ENCODE results near the gene MAML2.
A peak's percentile ranks its signal among the peaks of the same experiment; 100 is the strongest.

MAML2 gene

DNA sequence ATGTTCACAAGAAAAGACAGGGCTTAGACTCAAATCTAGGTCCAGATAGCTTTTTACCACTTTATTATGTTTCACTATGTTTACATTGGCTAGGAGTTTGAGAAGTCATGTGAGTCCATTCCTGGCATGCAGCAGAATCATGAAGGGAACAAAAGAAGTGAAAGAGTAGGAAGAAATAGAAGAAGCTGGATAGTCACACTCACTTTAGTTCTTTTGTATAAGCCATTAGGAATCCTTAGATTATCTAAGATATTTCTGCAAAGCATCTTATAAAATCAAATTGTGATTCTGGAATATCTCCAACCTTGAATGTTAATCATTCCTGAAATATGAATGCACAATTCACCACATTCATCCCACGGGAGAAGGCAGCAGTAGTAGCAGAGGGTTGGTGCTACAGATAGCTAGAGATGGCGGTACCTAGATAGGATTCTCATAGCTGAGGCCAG is 31.9 kb downstream of the MAML2 start:
- no peak for TF ChIP-seq CTCF (IDR thresholded peaks at IDR 0.05; ENCODE audit: low read depth, low read length)
- DNase-seq (ENCODE audit: extremely low read depth, low read depth) = peak; percentile 32

DNA sequence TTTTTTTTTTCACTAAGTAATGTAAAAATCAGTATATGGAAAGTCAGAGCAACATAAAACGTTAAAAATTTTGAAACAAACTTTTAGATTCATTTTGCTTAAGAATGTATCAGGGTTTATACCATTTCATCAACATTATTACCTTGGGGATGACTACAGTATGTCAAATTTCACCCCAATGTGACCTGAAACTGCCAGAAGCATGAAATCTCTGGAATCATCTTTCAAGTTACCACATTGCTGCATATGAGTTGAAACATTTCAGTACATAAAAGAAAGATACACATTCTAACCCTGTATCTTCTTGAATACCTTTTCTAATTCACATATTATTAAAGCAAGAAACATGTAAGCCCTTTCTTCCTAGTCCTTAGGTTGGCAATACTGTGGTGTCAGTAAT is 32.8 kb downstream of the MAML2 start:
- TF ChIP-seq CTCF (IDR thresholded peaks at IDR 0.05; ENCODE audit: low read depth, low read length) = no peak
- no peak for DNase-seq (ENCODE audit: extremely low read depth, low read depth)

DNA sequence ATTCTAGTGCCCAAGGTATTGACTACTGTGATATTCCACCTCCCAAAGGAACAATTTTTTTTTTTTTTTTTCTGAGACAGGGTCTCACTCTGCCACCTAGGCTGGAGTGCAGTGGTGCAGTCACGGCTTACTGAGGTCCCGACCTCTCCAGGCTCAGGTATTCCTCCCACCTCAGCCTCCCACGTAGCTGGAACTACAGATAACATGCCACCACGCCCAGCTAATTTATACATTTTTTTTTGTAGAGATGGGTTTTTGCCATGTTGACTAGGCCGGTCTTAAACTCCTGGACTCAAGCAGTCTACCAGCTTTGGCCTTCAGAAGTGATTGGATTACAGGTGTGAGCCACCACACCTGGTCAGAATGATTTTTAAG is 33.4 kb downstream of the MAML2 start:
- DNase-seq (ENCODE audit: extremely low read depth, low read depth) = no peak

DNA sequence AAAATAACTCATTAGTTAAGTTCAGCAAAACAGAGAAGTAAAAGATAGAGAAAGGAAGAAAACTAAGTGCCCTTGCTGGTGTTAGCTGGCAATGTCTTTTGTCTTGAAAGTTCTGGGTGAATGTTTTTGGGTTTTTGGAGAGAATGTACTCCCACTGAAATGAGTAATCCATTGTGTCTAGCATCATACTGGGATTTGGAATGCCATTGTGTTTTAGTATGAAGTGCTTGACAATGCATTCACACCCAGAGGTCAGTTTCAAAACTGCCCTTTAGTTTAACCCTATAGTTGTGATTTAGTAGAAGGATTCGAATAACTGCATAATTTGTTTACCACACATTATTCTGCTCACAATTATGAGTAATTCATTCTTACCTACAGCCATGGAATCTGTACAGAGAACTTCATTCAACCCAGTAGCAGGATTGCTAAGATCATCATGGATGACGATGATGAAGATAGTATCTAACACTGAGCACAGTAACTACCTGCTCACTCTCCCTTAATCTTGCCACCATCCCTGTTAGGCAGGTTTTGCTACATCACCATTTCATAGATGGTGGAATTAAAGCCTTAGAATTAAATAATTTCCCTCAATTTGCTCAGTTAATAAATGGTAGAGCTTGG is 33.9 kb downstream of the MAML2 start:
- no peak for DNase-seq (ENCODE audit: extremely low read depth, low read depth)
- TF ChIP-seq CTCF (IDR thresholded peaks at IDR 0.05; ENCODE audit: low read depth, low read length) = no peak

More for the DNA sequence above, 33.4 kb downstream of the MAML2 start:
- no peak for TF ChIP-seq CTCF (IDR thresholded peaks at IDR 0.05; ENCODE audit: low read depth, low read length)

GRCh38 chr11:96307776-96308140 is 35.2 kb downstream of the MAML2 start:
- peak; percentile 68 for DNase-seq (ENCODE audit: extremely low read depth, low read depth)
- TF ChIP-seq CTCF (IDR thresholded peaks at IDR 0.05; ENCODE audit: low read depth, low read length) = no peak

DNA sequence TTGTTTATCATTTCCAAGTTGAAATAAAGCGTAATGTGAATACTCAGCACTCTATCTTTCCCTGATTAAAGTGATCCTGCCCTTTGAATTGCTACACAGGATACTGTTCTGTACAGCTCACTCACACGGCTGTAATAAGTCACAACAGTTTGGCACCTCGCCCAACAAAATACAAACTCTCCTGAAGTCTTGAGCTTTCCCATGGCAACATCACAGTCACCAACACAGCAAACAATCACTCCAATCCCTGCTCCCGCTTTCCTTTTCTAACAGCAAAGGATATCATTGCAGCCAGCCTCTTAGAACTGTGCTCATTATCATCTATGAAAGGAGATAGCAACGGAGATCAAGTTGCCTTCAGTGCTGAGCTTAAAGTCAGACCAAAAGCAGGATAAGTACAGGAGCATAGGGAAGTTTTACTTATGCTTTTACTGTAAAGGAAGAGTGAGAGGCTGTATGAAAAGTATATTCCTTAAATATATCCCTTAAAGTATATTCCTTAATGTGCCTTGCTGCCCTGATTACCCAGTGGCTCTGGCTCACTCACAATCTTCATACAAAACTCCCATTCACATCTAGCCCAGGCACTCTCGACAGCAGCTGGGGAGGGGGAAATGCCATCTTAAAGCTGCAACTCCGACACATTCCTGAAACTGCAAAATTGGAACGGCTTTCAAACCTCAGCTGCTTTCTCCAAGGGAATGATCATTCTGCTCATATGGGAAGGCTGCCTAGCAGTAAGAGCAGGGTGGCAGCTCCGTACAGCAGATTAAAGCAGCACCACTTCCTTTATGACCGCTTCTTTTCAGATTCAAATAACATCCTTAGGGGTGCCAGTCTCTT is 35.8 kb downstream of the MAML2 start:
- TF ChIP-seq CTCF (IDR thresholded peaks at IDR 0.05; ENCODE audit: low read depth, low read length) = no peak
- DNase-seq (ENCODE audit: extremely low read depth, low read depth) = peak; percentile 95

DNA sequence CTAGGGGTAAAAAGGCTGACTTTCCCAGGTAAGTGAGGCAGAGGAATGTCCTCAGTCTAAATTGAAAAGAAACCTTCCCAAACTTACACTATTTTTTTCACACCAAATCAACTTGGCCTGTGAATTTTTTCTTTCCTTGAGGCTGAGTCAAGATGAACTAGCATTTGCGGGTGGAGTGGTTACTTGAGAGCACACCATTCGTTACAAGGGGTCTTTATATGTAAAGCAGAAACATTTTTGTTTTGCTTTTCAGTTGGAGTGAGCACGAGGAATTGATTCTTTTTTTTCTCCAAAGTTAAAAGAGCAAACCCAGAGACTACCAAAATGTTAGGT is 36.4 kb downstream of the MAML2 start:
- DNase-seq (ENCODE audit: extremely low read depth, low read depth) = no peak
- no peak for TF ChIP-seq CTCF (IDR thresholded peaks at IDR 0.05; ENCODE audit: low read depth, low read length)
